Nephron (organoid): ENCODE data around the gene DHX32.

Source experiments
- H3K27ac Mint-ChIP-seq, 3 experiments: 2 replicates each; pipeline ENCODE4 v1.8.0; 2020; ENCODE audit warnings: mixed read lengths in 3 of 3, mild to moderate bottlenecking in 2 of 3, moderate library complexity in 1 of 3
- H3K27me3 Mint-ChIP-seq: 2 replicates; pipeline ENCODE4 v1.8.0; 2021; ENCODE audit warnings: low read depth, mild to moderate bottlenecking, moderate library complexity, mixed read lengths
- H3K36me3 Mint-ChIP-seq: 2 replicates; pipeline ENCODE4 v1.8.0; 2020; ENCODE audit warnings: low read depth, mixed read lengths
- H3K4me1 Mint-ChIP-seq: 2 replicates; pipeline ENCODE4 v1.8.0; 2020; ENCODE audit warnings: mixed read lengths
- H3K4me3 Mint-ChIP-seq, 3 experiments: 2 replicates each; pipeline ENCODE4 v1.8.0; 2020; ENCODE audit warnings: mild to moderate bottlenecking in 3 of 3, mixed read lengths in 3 of 3, moderate library complexity in 2 of 3
- H3K9me3 Mint-ChIP-seq: 2 replicates; pipeline ENCODE4 v1.8.0; 2020; ENCODE audit warnings: mixed read lengths
- TF ChIP-seq, protein P1 (sequence below), 3 experiments: fragments of 200-600 bp; sonication (generic); IDR thresholded peaks; one replicate each; pipeline ENCODE4 v1.5.0; 2021; ENCODE audit warnings: antibody characterized with exemption in 3 of 3; ENCODE audit not compliant: unreplicated experiment in 3 of 3

The DHX32 gene

DNA sequence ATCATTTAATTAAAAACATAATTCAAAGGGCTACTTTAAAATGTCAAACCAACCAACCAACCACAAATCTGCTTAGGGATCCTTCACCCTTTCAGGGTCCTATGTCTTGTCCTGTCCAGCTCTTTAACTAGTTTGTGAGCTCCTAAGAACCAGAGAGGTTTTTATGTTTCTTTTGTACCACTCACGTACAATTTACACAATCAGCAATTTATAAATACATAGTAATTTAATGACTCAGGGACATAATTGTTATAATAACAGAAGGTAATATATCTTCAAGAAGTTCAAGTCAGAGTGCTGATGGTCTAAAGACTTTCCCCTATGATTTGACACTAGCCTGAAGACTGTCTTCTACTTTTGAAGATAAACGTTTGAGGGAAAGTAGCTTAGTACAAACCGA lies 16.0 kb downstream of the DHX32 start:
- TF ChIP-seq, protein P1, sequence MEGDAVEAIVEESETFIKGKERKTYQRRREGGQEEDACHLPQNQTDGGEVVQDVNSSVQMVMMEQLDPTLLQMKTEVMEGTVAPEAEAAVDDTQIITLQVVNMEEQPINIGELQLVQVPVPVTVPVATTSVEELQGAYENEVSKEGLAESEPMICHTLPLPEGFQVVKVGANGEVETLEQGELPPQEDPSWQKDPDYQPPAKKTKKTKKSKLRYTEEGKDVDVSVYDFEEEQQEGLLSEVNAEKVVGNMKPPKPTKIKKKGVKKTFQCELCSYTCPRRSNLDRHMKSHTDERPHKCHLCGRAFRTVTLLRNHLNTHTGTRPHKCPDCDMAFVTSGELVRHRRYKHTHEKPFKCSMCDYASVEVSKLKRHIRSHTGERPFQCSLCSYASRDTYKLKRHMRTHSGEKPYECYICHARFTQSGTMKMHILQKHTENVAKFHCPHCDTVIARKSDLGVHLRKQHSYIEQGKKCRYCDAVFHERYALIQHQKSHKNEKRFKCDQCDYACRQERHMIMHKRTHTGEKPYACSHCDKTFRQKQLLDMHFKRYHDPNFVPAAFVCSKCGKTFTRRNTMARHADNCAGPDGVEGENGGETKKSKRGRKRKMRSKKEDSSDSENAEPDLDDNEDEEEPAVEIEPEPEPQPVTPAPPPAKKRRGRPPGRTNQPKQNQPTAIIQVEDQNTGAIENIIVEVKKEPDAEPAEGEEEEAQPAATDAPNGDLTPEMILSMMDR (IDR thresholded peaks at IDR 0.05; ENCODE audit: unreplicated experiment in 3 of 3), result no peak
- Mint-ChIP-seq H3K9me3 (no peaks in the 10 kb centered on the region), H3K36me3 (peaks cover 22% of the 10 kb centered on the region), H3K4me1 (no peaks in the 10 kb centered on the region), H3K27me3 (no peaks in the 10 kb centered on the region), H3K4me3 (no peak overlapping the region), H3K27ac (no peak overlapping the region)

DNA sequence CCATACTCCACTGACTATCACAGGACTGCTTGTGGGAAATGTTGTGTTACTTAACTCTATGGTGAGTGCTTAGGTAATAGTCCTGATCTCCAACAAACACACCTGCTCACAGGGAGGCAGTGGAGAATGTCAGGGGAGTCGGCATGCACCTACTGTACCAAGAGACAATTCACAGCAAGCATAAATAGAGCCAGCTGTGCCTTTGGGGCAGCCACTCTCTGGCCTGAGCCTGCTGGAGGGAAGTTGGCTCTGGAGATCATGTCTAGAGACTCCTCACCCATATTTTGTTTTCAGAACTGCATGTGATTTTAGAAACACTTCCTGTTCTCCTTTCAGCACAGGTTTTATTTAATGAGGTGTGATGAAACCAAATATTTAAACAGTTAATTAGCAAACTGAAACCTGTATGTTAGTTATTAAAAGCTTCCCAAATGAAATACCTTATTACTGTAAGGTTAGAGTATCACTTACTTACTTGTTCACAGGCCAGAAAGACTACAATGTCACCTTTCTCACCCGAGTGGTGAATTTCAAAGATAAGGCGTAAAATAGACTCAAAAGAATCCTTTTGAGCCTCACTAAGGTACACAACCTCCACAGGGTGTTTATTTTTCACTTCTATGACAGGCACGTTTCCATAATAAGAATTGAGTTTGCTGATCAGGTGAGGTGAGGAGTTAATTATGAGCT lies 21.8 kb downstream of the DHX32 start:
- no peak overlapping the region for H3K27ac Mint-ChIP-seq
- TF ChIP-seq, protein P1 (IDR thresholded peaks at IDR 0.05; ENCODE audit: unreplicated experiment in 3 of 3), result no peak
- no peaks in the 10 kb centered on the region for H3K27me3 Mint-ChIP-seq
- H3K4me3 Mint-ChIP-seq, result no peak overlapping the region
- H3K9me3 Mint-ChIP-seq, result no peaks in the 10 kb centered on the region
- no peaks in the 10 kb centered on the region for H3K4me1 Mint-ChIP-seq
- H3K36me3 Mint-ChIP-seq, result peaks cover 14% of the 10 kb centered on the region

DNA sequence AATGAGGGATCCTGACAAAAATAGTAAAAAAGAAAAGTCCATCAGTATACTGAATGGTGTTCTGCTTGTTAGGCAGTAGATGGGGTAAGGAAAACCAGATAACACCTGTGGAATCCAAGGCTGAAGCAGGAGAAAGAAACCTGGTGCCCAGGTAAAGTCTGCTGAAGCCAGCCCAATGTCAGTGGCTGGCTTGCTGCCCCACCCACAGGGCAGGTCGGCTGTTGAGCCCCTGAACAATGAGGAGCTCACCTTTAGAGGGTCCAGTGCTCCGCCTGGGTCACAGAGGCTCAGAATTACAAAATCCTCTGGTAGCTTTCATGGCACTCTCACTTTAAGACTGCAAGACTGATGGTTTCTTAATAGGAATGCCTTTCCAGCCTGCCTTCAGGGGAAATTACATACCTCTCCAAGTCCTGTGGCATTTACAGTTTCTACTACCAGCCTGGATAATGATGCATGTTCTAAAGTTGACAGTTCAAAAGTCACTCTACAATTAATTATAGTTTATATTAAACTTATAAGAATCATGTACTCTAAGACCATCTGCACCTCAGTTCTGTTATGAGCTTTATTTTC lies 23.8 kb downstream of the DHX32 start:
- TF ChIP-seq, protein P1 (IDR thresholded peaks at IDR 0.05; ENCODE audit: unreplicated experiment in 3 of 3), result no peak
- no peak overlapping the region for H3K27ac Mint-ChIP-seq
- H3K4me3 Mint-ChIP-seq, result no peak overlapping the region
- H3K9me3 Mint-ChIP-seq, result no peaks in the 10 kb centered on the region
- H3K27me3 Mint-ChIP-seq, result no peaks in the 10 kb centered on the region
- peaks cover 24% of the 10 kb centered on the region for H3K36me3 Mint-ChIP-seq
- H3K4me1 Mint-ChIP-seq, result no peaks in the 10 kb centered on the region

DNA sequence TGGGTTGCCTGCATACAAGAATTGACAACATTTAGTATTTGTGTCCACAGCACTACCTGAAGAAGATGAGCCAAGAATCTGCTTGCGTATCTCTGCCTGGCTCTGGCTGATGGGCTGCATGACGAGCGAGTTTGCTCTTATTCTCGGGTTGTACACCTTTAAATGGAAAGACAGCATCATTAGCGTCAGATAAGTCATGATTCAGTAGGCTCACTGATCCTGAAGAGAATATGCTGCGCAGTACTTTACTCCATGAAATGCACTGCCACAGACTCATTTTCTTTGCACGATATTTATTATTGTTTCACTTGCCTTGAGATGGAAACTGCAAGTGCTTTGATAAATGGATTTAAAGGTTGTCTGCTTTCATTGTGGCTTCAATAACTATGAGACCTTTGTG lies 28.6 kb downstream of the DHX32 start:
- Mint-ChIP-seq H3K36me3 (peaks cover 59% of the 10 kb centered on the region), H3K27ac (no peak overlapping the region), H3K4me3 (no peak overlapping the region), H3K9me3 (no peaks in the 10 kb centered on the region), H3K4me1 (no peaks in the 10 kb centered on the region), H3K27me3 (no peaks in the 10 kb centered on the region)
- TF ChIP-seq, protein P1 (IDR thresholded peaks at IDR 0.05; ENCODE audit: unreplicated experiment in 3 of 3), result no peak

DNA sequence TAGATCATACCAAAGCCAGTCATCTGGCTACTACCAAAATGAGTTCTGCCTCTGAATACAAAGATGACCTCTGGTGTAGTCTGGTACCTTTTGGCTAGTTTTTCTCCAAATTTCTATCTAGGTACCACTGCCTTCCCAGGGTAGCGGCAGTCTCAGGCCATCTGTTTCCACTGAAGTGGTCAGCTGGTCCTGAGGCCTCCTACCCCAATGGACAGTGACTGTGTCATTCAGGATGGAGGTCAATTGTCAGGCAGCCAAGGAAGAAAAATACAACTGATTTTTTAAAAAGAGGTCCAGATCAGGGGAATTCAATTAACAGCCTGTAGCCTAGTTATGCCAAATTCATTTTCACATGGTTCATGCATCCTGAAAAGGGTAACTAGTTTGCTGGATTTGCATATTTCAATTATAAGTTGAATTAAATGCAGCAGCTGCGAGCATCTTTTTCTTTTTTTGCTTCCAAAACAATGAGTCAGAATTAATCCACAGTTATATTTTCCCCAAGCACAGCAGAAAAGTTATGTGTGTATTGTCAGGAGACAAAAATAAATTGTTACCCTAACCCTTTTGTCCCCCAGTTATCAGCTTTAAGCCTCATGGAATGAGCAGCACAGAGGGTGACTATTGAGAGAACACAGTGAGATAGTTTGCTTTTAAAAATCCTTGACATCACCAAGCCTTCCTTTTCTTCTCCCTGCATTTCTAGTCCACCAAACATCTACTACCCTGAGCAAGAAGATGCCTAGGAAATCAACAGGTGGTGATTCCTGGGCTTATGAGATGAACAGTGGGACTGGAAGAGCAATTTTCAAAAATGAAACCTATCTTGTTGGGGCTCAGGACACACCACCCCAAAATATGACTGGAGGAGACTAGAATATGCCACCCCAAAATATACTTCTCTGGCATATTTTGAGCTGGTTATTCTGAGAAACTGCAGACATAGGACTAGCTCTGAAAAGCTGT lies 30.0 kb downstream of the DHX32 start:
- Mint-ChIP-seq H3K36me3 (peaks cover 70% of the 10 kb centered on the region), H3K4me1 (no peaks in the 10 kb centered on the region), H3K9me3 (no peaks in the 10 kb centered on the region), H3K27ac (no peak overlapping the region), H3K4me3 (no peak overlapping the region), H3K27me3 (no peaks in the 10 kb centered on the region)
- TF ChIP-seq, protein P1 (IDR thresholded peaks at IDR 0.05; ENCODE audit: unreplicated experiment in 3 of 3), result no peak
